HG03095 (cell line): ENCODE measurements around the gene HIVEP1.
"Not testable (repeated sequence)": the region's sequence is repeated elsewhere in the genome, so short reads cannot be mapped to it uniquely, and the experiment has no call there.

ENCODE experiments used
- ATAC-seq: cut with Tn5 transposase; IDR thresholded peaks from one replicate; pipeline ENCODE4 v1.9.1; 2021; ENCODE audit warnings: moderate library complexity; ENCODE audit not compliant: unreplicated experiment

The HIVEP1 gene

GRCh38 chr6:12150812-12151432 lies 138.8 kb downstream of the HIVEP1 start:
- no peak for ATAC-seq

- no peak for ATAC-seq
These were observed 139.3 kb downstream of the HIVEP1 start for GRCh38 chr6:12151433-12151820.

DNA sequence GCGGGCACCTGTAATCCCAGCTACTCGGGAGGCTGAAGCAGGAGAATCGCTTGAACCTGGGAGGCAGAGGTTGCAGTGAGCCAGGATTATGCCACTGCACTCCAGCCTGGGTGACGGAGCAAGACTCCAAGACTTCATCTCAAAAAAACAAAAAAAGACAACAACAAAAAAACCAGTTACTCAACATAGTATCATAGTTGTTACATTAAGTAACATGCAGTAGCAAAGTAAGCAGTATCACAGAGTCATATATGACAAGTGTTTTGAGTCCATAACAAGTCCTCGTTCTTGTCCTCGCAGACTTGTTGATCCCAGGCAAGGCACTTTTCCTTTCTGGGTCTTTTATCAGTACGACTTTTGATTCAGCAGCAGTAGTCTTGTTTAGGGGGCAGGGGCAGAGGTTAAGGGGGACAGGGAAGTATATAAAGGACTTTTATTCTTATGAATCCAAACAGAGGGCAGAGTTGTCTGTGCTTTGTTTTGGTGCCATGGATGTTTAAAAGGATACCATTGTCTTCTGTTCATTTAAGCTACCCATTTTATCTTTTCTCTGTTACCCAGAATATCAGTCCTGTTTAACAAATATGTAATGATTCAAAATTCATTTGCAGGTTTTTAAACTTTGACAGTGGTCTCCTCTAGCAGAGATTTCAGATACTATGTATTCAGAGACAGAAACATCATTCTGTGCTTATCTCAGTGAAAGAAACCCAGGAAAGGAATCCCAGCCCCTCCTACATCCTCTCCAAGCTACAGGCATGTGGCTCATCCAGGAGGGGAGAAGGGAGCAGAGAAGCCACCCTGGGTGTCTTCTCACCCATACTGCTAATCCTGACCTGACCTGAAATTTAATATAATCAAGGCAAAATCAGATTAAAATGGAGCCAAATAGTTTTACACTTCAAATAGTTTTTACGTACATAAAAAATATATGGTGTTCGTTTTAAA lies 140.2 kb downstream of the HIVEP1 start:
- no peak for ATAC-seq

- not testable (repeated sequence) for ATAC-seq
These were observed 143.7 kb downstream of the HIVEP1 start for GRCh38 chr6:12155769-12156168.

- ATAC-seq, result no peak
These were observed 146.7 kb downstream of the HIVEP1 start for GRCh38 chr6:12158686-12159415.

- ATAC-seq, result no peak
These were observed 148.2 kb downstream of the HIVEP1 start for GRCh38 chr6:12160326-12160725.

DNA sequence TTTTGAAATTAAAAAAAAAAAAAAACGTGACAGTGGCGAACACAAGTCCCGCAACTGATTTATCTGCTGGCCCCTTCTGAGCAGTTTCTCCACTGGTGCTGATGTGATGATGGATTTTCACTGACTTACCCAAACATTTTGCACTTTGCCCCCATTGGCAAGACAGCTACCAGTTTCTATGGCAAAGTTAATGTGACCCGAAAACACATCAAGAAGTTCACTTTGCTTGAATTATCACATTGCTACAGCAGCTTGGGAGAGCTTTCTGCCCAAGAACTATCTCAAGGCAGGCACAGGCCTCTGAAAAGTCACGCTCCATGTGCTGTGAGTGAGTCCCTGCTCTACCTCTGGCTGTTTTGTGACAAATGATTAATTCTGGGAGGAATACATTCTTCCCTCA lies 150.1 kb downstream of the HIVEP1 start:
- no peak for ATAC-seq

- ATAC-seq, result no peak
These were observed 151.0 kb downstream of the HIVEP1 start for GRCh38 chr6:12163149-12163548.

DNA sequence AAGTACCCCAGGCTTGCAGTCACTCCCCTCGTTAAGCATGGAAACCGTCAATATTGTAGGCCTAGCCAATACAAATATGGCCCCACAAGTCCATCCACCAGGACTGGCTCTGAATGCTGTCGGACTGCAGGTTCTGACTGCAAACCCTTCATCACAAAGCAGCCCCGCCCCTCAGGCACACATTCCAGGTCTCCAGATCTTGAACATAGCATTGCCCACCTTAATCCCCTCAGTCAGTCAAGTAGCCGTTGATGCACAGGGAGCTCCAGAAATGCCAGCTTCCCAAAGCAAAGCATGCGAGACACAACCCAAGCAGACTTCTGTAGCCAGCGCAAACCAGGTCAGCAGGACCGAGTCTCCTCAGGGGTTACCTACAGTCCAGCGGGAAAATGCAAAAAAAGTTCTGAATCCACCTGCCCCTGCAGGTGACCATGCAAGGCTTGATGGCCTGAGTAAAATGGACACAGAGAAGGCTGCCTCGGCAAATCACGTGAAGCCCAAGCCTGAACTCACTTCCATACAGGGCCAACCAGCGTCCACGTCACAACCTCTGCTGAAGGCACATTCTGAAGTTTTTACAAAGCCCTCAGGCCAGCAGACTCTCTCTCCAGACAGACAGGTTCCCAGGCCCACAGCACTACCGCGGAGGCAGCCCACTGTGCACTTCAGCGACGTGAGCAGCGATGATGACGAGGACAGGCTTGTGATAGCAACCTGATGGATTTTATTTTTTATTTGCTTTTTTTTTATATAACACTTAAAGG lies 151.8 kb downstream of the HIVEP1 start:
- no peak for ATAC-seq

- no peak for ATAC-seq
These were observed 152.3 kb downstream of the HIVEP1 start for GRCh38 chr6:12164508-12164770.

- ATAC-seq, result no peak
These were observed 153.2 kb downstream of the HIVEP1 start for GRCh38 chr6:12165297-12165696.

- no peak for ATAC-seq
These were observed 153.7 kb downstream of the HIVEP1 start for GRCh38 chr6:12165722-12166280.

GRCh38 chr6:12169377-12169776 lies 157.3 kb downstream of the HIVEP1 start:
- ATAC-seq, result no peak

DNA sequence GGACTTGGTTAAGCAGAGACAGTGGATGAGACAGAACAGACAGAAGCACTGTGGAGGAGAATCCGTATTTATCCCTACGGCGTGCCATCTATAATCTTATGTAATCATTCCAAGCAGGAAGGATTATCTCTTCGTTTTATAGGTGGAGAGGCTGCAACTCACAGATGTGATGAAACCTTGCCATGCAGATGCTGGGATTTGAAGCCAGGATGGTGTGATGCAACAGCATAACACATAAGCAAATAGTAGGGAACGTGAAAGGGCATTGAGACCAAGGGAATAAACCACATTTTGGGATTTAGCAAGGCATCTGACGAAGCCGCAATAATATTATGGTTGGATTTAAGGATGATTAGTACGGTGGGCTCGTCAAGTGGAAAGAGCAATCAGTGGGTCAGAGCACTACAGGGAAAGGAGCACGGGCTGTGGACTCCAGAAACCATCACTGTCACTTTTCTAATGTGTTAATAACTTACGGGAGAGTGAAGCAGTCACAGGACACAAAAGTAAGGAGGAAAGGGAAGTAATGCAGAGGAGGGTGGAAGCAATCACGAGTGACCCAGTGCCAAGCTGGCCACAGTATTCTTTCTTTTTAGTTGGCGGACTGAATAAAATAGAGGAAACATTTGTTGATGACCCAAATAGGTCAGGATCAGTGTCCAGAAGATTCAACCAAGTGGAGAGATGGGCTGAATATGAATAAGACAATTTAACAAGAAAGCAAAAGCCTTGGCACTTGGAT lies 158.4 kb downstream of the HIVEP1 start:
- ATAC-seq, result no peak

- ATAC-seq, result no peak
These were observed 159.6 kb downstream of the HIVEP1 start for GRCh38 chr6:12171717-12172116.

- ATAC-seq, result no peak
These were observed 160.5 kb downstream of the HIVEP1 start for GRCh38 chr6:12172572-12172971.

- ATAC-seq, result no peak
These were observed 161.1 kb downstream of the HIVEP1 start for GRCh38 chr6:12173181-12173580.

- no peak for ATAC-seq
These were observed 161.5 kb downstream of the HIVEP1 start for GRCh38 chr6:12173661-12174060.

DNA sequence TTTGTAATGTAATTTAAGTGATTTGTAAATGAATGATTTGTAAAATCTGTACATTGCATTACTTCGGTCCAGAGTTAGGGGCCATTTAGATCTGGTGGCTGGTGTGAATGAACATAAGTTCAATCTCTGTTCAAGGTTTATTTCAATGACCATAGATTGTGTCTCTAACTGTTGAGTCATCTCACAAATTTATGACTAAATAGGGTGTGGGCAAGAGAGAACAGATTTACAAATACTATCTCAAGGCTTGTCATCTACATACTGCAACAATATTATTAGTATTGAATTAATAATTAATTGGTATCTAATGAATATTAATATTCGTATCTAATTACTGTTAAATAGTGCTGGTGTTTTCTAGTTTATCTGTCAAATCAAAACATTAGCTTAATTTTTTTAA lies 162.8 kb downstream of the HIVEP1 start:
- ATAC-seq, result no peak

GRCh38 chr6:12175626-12176025 lies 163.5 kb downstream of the HIVEP1 start:
- no peak for ATAC-seq
